Measurements from ENCODE around the gene AFP.

DNA sequence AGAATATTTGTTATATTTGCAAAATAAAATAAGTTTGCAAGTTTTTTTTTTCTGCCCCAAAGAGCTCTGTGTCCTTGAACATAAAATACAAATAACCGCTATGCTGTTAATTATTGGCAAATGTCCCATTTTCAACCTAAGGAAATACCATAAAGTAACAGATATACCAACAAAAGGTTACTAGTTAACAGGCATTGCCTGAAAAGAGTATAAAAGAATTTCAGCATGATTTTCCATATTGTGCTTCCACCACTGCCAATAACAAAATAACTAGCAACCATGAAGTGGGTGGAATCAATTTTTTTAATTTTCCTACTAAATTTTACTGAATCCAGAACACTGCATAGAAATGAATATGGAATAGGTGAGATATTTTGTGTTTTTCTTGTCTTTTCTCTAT, at the start of gene AFP:
- no peak for TF ChIP-seq EP300 (IDR thresholded peaks at IDR 0.05)
- TF ChIP-seq, protein P1, sequence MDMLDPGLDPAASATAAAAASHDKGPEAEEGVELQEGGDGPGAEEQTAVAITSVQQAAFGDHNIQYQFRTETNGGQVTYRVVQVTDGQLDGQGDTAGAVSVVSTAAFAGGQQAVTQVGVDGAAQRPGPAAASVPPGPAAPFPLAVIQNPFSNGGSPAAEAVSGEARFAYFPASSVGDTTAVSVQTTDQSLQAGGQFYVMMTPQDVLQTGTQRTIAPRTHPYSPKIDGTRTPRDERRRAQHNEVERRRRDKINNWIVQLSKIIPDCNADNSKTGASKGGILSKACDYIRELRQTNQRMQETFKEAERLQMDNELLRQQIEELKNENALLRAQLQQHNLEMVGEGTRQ (IDR thresholded peaks at IDR 0.05) = no peak
